Right atrium auricular region (tissue), 2 donors: Measurements from ENCODE around the gene THEM4. TPM values are rescaled to one million over a fixed set of nuclear protein-coding genes. Genes with fewer than 3 reads are reported as not detected.

ENCODE experiments used
- DNase-seq: peaks from one replicate; pipeline ENCODE4 v3.0.0-alpha.2; 2019; ENCODE audit warnings: low spot score
- H3K27ac ChIP-seq, 2 donors: fragments of 200-600 bp; sonication (generic); 1 replicate in 1 of 2; 2 replicates in 1 of 2; pipeline ENCODE4 v1.5.1; 2016 to 2019
- H3K27me3 ChIP-seq, 2 donors: fragments of 200-600 bp; sonication (generic); one replicate each; pipeline versions ENCODE4 v1.5.1 to v1.6.0; 2017 to 2019
- H3K36me3 ChIP-seq: fragments of 200-600 bp; sonication (generic); one replicate; pipeline ENCODE4 v1.5.1; 2016
- H3K4me1 ChIP-seq, 2 donors: fragments of 200-600 bp; sonication (generic); one replicate each; pipeline versions ENCODE4 v1.5.1 to v1.6.0; 2017 to 2019
- H3K4me3 ChIP-seq, 2 donors: fragments of 200-600 bp; sonication (generic); 1 replicate in 1 of 2; 2 replicates in 1 of 2; pipeline ENCODE4 v1.5.1; 2017 to 2019; ENCODE audit warnings: mild to moderate bottlenecking in 1 of 2, moderate library complexity in 1 of 2
- H3K9me3 ChIP-seq, 2 donors: fragments of 200-600 bp; sonication (generic); one replicate each; pipeline ENCODE4 v1.5.1; 2019
- CTCF ChIP-seq, 2 donors: fragments of 200-600 bp; sonication (generic); IDR thresholded peaks; one replicate each; pipeline ENCODE4 v1.5.1; 2019; ENCODE audit warnings: antibody characterized with exemption in 2 of 2
- total RNA-seq, 2 donors: library from RNA; depleted of rRNA; stranded (reverse); fragments of >200 nt; gene quantifications; one replicate each; pipeline ENCODE4 v1.1.0, GENCODE V29; 2016

The THEM4 gene
- total RNA-seq, 2 donors from 2014 or later = 18.5 to 23.1 TPM

DNA sequence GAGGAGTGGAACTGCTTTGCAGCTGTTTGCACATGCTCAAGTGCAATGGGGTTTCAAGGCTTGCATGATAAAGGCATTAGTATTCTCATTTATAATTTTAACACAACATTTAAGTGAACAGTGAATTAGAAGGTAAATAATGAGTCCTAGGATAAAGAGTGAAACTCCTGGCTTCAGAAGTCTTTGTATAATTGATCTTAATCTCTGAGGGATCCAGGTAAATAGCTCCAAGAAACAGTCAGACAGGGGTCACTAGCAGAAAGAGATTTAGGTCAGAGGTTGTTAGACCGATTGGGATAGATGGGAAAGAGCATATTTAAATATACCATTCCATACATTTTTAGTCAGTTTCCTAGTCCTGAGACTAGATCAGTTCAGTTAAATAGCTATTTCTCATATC lies 14.1 kb upstream of the THEM4 start:
- Histone ChIP-seq H3K4me1 (no peaks in the 10 kb centered on the region), H3K27ac (no peak overlapping the region), H3K4me3 (no peak overlapping the region), H3K27me3 (no peaks in the 10 kb centered on the region), H3K9me3 (no peaks in the 10 kb centered on the region), H3K36me3 (no peaks in the 10 kb centered on the region)
- no peak for DNase-seq
- no peak for TF ChIP-seq CTCF (IDR thresholded peaks at IDR 0.05)

DNA sequence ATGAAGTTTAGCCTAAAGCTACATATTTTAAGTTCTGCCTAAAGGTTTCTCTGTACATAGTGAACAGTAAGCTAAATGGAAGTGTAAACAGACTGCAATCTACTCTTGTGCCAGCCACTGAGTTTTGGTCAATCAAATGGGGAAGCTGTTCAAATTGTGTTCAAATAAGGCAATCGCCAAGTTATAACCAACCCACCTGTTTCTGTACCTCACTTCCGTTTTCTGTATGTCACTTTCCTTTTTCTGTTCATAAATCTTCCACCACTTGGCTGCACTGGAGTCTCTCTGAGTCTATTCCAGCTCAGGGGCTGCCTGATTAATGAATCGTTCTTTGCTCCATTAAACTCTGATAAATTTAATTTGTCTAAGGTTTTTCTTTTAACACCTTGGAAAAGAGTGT lies 10.8 kb upstream of the THEM4 start:
- no peaks in the 10 kb centered on the region for H3K9me3 ChIP-seq
- no peaks in the 10 kb centered on the region for H3K36me3 ChIP-seq
- TF ChIP-seq CTCF (IDR thresholded peaks at IDR 0.05) = no peak
- H3K4me3 ChIP-seq = no peak overlapping the region
- H3K4me1 ChIP-seq = no peaks in the 10 kb centered on the region
- no peak overlapping the region for H3K27ac ChIP-seq
- no peak for DNase-seq
- no peaks in the 10 kb centered on the region for H3K27me3 ChIP-seq

GRCh38 chr1:151918819-151919610 lies 9.7 kb upstream of the THEM4 start:
- H3K4me1 ChIP-seq = no peaks in the 10 kb centered on the region
- DNase-seq = no peak
- H3K27ac ChIP-seq = no peak overlapping the region
- no peaks in the 10 kb centered on the region for H3K36me3 ChIP-seq
- H3K4me3 ChIP-seq = no peak overlapping the region
- H3K27me3 ChIP-seq = no peaks in the 10 kb centered on the region
- no peaks in the 10 kb centered on the region for H3K9me3 ChIP-seq
- TF ChIP-seq CTCF (IDR thresholded peaks at IDR 0.05) = no peak

GRCh38 chr1:151918156-151918555 lies 8.8 kb upstream of the THEM4 start:
- no peak for TF ChIP-seq CTCF (IDR thresholded peaks at IDR 0.05)
- DNase-seq = no peak
- Histone ChIP-seq H3K4me1 (no peaks in the 10 kb centered on the region), H3K9me3 (no peaks in the 10 kb centered on the region), H3K4me3 (no peak overlapping the region), H3K36me3 (no peaks in the 10 kb centered on the region), H3K27me3 (no peaks in the 10 kb centered on the region), H3K27ac (no peak overlapping the region)

DNA sequence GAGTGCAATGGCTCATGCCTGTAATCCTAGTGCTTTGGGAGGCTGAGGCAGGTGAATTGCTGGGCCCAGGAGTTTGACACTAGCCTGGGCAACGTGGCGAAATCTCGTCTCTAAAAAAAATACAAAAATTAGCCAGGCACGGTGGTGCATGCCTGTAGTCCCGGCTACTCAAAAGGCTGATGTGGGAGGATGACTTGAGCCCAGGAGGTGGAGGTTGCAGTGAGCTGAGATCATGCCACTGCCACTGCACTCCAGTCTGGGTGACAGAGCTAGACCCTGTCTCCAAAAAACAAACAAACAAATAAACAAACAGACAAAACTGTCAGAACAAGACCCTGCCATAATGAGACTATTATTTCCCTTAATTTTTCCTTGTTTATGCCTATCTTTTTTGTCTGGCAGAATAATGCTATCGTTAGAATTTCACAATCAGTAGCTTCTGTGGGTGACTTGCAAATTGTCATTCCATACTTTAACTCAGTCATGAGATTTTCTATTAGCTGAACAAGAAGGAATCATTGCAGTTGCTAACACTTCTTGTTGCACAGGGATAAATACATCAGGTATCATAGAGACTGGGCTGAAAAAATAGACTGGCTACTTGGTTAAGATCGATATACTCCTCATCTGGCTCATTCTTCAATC lies 7.5 kb upstream of the THEM4 start:
- DNase-seq = no peak
- no peaks in the 10 kb centered on the region for H3K4me1 ChIP-seq
- H3K27me3 ChIP-seq = no peaks in the 10 kb centered on the region
- no peak for TF ChIP-seq CTCF (IDR thresholded peaks at IDR 0.05)
- no peak overlapping the region for H3K27ac ChIP-seq
- H3K36me3 ChIP-seq = no peaks in the 10 kb centered on the region
- no peak overlapping the region for H3K4me3 ChIP-seq
- no peaks in the 10 kb centered on the region for H3K9me3 ChIP-seq
